HG03103 (cell line): ENCODE data around the gene PTH2.
"Not testable (repeated sequence)": the region's sequence is repeated elsewhere in the genome, so short reads cannot be mapped to it uniquely, and the experiment has no call there.

Experiments used
- ATAC-seq: cut with Tn5 transposase; IDR thresholded peaks from one replicate; pipeline ENCODE4 v1.9.1; 2021; ENCODE audit warnings: low read depth; ENCODE audit not compliant: unreplicated experiment

PTH2 gene

GRCh38 chr19:49390131-49390928, 32.9 kb downstream of the PTH2 start:
- no peak for ATAC-seq

- no peak for ATAC-seq
Observed at GRCh38 chr19:49389406-49389805, 33.8 kb downstream of the PTH2 start.

GRCh38 chr19:49387936-49388372, 35.3 kb downstream of the PTH2 start, which contains the start of gene KASH5:
Gene KASH5, plus strand, starts transcription at chr19:49388249. Its CDS starts 2,635 bp downstream, at chr19:49390884.
- no peak for ATAC-seq

GRCh38 chr19:49383599-49383998, 39.6 kb downstream of the PTH2 start:
- ATAC-seq, result no peak

DNA sequence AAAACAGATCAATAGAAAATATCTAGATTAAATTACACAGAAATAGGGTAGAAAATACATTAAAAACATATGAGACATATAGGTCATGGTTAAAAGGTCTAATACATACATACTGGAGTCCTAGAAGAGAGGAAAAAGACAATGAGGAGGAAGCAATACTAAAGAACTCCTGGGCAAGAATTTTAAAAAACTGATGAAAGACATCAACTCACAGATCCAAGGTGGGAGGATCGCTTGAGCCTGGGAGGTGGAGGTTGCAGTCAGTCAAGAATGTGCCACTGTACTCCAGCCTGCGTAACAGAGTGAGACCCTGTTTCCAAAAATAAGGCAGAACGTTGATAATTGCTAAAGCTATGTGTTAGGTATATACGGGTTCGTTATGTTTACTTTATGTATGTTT, 40.6 kb downstream of the PTH2 start:
- no peak for ATAC-seq

- no peak for ATAC-seq
Observed at GRCh38 chr19:49380391-49380790, 42.9 kb downstream of the PTH2 start.

DNA sequence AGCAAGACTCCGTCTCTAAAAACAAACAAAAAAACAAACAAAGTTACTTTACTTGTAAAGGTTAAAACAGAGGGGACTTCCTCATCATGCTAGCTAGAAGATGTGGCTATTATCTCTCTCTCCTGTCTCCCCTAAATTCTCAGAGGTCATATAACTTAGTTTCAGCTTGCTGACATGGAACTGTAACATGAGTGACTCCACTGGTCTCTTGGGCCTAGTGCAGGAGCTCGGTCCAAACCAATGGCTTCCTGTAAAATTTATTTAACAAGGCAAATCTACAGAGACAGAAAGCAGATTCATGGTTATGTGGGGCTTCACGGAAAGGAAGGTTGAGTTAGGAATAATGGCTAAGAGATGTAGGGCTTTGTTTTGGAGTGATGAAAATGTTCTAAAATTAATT, 44.7 kb downstream of the PTH2 start:
- no peak for ATAC-seq

DNA sequence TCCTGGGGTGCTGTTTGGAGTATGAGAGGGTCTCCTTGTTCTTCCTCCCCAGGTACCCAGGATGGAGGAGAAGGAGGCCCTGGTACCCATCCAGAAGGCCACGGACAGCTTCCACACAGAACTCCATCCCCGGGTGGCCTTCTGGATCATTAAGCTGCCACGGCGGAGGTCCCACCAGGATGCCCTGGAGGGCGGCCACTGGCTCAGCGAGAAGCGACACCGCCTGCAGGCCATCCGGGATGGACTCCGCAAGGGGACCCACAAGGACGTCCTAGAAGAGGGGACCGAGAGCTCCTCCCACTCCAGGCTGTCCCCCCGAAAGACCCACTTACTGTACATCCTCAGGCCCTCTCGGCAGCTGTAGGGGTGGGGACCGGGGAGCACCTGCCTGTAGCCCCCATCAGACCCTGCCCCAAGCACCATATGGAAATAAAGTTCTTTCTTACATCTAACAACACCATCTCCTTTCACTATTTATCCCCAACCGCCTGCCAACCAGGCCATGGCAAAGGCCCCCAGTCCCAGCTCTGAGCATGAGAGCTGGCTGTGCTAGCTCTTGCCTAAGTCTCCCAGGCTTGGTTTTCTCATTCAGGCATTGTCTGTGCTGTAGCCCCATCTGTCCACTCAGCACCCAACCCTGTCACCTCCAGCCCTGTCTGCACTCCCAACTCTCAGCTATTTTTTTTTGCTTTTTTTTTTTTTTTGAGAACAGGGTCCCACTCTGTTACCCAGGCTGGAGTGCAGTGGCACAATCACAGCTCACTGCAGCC, 48.4 kb downstream of the PTH2 start:
- no peak for ATAC-seq

GRCh38 chr19:49373174-49373573, 50.1 kb downstream of the PTH2 start:
- not testable (repeated sequence) for ATAC-seq
